GM21447 (cell line): ENCODE data around the gene PHLDB2.

Source experiments
- ATAC-seq: cut with Tn5 transposase; IDR thresholded peaks from one replicate; pipeline ENCODE4 v1.9.1; 2021; ENCODE audit not compliant: unreplicated experiment

Gene PHLDB2

DNA sequence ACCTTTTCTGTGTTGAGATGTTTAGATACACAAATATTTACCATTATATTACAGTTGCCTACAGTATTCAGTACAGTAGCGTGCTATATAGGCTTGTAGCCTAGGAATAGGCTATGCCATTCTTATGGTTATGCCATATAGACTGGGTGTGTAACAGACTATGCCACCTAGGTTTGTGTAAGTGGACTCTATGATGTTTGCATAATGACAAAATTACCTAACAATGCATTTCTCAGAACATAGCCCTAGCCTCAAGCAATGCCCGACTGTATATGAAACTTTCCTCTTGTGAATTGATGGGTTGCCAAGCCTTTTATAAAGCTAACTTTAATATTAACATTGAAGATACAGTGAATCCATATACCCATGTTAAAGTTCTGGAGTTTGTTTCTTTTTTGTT, 10.3 kb upstream of the PHLDB2 start:
- no peak for ATAC-seq

DNA sequence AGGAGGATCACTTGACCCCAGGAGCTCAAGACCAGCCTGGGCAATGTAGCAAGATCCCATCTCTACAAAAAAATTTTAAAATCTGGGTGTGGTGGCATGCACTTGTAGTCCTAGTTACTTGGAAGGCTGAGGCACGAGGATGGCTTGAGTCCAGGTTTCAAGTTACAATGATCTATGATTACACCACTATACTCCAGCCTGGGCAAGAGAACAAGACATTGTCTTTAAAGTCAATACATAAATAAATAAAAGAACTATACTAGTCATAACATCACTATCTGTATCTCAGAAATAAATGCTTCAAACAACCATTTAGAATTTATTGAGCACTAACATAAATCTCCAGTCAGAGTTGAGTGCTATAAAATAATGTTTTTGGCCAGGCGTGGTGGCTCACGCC, 8.5 kb upstream of the PHLDB2 start:
- no peak for ATAC-seq

DNA sequence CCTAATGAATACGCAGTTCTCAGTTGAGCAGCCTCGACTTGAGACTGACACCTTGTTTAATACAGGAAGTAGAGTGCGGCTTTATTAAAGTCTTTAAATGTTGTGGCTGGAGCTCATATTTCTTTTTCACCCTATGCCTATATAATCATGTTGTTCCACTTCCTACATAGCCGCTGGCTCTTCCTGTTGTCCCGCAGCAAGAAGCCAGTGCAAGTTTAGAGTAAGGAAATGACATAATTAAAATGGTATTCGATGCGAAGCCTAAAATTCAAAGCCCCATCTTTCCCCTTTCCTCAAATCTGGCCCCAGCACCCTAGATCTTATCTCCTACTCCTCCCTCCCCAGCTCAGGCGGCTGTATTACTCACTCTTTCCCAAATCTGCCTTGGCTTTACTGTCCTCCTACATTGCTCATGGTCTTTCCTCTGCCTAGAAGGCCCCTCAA, 7.5 kb upstream of the PHLDB2 start:
- no peak for ATAC-seq

DNA sequence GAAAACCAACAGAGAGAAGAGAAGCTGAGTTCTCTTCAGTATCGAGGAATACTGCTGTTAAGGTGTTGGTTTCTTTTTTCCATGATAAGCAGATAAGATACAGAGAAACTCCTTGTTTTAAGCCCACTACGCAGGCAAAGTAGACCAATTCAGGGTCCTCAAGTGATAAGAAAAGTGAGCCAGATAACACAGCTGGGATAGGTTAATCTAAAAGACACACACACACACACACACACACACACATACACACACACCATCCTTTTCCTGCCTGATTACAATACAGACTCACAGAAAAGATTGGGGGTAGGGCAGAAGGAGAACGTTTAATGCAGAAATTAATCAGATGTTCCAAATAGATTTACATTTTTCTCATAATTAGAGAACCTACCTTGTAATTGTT, 6.5 kb upstream of the PHLDB2 start:
- ATAC-seq: no peak

DNA sequence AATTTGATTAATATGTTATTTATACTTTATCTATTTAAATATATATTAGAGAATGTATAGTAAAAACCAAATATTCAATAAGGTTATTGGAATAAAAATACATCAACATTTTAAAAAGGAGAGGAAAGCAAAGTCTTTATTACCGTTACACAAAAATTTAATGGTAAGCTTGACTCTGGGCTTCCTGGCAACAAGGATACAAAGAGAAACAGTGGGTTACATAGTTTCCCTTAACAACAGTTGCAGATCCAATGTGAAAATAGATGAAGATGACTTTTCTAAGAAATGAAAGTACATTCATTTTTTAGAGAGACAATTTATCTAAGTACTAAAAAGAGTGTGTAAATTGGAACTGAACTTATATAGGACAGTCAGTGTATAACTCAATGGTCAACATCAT, 6.0 kb upstream of the PHLDB2 start:
- ATAC-seq: no peak

DNA sequence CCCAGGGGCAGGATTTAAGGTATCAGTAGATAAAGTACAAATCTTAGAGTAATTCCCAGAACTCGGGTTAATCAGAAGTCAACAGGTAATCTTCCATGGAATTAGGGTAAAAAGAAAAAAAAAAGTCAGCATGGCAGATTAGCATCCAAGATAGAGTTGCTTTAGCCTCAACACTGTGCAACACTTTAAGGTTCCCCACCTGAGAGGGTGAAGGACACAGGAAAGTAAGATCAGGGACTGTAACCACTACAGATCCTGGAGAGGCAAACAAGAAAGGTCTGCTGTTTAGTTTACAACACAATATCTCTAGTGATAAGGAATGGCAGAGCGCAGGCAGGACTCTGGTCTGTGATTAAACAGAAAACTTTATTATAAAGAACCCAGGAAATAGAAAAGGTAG, 4.1 kb upstream of the PHLDB2 start:
- ATAC-seq: no peak

DNA sequence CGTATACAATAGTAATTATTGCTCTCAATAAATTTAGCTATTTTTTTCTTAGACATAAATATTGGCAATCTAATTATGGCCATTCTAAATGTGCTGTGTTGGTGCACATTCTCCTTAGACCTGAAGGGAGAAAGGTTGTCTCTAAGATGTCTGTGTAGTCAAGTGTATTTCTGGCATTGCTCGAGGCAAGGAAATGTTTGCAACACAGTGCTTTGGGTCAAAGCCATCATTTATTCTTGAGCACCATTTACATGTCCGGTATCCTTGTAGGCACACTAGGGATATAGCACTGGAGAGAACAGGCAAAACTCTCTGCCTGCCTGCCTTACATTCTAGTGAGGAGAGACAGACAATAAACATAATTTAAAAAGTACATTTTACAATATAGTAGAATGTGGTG, 2.6 kb upstream of the PHLDB2 start:
- ATAC-seq: no peak

DNA sequence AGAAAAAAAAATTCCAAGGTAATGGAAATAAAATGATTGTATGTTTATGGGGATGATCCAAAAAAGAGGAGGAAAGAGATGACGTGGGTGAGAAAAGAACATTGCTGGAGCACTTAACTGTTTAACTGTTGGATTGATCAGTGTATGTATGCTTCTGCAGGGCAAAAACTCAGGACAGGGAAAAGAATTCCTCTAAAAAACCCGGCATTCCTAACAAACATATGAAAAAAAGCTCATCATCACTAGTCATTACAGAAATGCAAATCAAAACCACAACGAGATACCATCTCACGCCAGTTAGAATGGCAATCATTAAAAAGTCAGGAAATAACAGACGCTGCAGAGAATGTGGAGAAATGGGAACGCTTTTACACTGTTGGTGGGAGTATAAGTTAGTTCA, 1.6 kb upstream of the PHLDB2 start:
- ATAC-seq: no peak

DNA sequence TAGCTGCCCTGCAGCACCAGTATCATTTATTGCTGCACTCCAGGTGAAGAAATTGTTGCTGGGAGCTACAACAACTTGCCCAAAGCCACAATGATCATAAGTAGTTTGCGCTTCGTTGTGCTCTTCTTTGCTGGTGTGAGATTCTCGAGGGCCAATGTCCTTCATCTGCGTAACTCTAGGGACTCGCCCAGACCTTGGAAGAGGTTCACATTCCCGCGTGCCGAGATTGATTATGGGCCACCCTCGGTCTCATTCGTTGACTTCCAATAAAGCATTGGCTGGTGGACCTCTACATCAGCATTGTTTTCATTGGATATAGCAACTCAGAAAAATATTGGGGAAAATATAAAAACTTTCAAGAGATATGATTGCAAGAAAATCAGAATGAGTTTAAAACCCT, 423 bp upstream of the PHLDB2 start:
- no peak for ATAC-seq

DNA sequence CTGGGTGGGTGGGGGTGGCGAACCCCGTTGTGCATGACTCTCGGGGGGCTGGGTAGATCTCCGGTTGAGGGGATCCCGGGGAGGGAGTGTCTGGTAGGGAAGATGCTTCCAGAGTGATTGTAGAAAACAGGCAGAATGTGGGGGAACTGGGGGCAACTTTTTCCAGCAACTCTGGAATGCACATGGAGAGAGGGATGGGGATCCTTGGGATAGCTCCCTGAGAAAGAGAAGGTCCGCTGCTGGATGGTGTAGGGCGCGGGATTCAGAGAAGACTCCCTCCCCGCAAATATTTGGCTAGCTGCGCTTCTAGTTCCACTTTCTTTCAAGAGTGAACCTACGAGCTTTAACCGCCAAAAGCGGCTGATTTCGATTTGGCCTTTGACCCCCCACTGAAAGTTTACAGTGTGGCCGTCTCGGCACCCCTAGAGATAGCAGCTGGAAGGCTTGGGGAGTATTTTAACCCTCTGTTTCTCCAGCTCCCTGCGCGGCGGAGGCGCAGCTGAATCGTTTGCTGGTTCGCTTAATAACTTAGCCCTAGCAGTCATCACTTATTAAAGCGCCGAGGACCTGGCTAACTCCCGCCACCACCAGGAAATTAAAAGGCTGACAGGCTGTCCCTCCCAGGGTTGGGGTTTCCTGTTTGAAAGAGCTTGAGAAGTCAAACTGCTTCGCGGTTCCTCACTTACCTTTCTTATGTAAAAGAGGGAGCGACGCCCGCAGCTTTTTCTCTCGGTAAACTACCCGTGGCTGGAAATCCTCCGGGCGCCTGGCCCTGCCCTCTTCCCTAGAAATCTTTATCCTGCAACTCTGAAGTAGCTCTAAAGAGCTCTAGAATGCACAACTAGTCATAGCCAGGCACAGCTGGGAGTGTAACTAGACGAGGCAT, 1.2 kb downstream of the PHLDB2 start:
- ATAC-seq: peak; percentile 95

DNA sequence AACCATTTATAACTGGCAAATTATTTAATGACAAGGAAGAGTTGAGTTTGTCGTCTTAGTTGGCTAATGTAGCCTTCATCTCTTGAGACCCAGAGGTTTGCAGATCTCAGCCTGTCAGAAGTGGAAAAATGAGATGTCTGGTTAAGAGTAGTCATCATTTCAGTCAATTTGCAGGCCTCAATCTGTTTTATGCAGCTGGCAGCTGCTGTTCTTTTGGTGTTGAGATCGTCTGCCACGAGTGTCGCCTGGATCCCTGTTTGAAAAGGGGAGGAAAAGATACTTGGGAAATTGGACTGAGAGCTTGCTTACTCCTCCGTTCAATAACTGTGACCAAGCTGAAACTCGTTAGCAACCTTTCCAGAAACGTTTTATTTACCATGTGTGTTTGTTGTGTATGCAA, 2.3 kb downstream of the PHLDB2 start:
- no peak for ATAC-seq

DNA sequence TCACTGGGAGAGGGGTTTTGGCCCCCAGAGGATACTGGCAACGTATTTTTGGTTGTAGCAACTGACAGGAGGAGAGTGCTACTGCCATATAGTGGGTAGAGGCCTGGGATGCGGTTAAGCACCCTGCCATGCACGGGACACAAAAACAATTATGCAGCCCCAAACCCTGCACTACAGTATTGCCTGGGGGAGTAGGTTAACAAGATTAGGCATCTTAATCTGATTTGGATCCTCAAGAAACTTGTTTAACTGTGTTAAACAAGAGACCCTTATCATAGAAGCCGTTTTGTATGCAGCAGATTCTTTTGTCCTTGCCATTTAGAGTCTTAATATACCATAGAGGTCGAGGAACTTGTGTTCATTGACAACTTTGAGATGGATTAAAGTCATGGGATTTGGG, 3.4 kb downstream of the PHLDB2 start:
- no peak for ATAC-seq

DNA sequence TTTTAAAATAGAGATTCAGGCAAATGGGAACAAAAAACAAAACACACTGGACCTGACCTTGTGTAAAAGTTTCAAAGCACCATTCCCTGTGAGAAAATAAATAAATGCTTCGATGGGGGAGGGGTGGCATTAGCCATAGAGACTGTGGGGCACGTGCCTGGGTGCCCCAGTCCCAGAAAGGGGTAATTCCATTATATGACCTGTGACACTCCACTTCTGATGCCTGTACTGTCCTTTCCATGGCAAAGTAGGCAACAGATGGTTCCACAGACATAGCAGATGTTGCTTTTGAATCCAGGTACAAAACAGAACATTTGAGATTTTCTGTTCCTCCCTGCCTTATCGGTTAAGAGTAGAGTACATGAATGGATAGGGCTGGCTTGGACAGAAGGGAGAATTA, 3.9 kb downstream of the PHLDB2 start:
- no peak for ATAC-seq

DNA sequence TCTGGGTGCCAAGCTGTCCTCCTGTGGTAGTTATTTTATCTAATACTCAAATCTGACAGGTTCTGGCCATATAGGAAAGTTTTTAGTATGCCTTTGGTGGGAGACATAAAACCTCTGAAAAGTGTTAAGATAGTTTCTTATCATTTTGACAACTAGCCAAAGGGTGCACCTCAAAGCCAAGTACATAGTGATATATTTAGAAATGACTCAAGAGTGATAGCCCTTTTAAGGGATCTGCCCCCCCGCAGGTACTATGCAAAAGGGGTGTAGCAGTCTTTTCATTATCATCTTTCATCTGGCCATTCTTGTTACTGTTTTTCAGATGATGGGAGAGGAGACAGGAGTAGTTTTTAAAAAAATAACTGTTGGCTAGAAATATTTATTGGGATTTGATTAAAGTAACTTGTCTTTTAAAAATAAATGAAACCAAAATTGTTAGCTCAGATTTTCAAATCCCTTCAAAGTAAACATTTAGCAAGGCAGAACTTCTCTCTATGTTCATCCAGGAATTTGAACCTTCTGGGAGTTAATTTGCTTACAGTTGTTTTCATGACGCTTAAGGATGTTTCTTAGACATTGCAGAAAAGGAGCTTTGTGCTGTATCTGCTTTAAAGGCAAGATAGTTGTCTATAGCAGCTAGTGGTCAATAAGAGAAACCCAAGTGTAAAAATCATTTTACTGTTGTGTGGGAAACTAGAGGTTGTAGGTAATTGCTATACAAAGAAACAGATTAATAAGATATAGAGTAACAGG, 5.1 kb downstream of the PHLDB2 start:
- no peak for ATAC-seq

DNA sequence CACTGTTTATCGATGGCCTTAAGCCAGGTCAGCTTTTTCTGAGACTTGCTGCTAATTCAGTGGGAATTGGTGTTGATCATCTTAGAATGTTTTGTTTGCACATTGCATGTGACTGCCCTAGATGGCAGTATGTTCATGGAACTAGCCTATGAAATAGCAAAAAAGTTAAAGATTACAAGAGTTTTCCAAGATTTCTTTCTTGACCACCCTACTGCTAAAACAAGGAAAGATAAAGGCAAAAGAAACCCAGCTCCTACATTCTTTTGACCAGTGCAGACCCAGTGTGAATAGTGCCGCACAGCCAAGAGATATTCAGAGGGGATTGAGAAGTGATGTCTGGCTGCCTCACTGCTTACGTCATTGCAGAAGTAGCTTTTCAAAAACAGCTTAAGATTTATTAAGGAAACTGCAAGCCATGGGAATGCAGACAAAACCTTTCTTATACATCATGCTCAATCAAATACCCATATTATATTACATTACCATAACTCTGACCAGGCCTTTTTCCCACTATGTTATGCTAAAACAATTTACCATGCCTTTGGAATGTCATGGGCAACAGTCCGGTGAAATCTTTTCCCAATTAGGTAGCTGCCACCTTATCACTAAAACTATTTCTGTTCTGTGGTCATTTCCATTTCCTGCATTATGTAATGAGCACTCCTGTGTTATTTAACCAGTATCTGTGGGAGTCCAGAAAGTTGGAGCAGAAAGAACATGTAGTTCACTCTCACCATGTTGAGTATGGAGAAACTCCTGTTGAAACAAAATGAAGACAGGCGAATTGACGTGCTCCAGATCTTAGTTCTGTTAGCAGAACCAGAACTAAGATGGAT, 6.0 kb downstream of the PHLDB2 start:
- no peak for ATAC-seq

DNA sequence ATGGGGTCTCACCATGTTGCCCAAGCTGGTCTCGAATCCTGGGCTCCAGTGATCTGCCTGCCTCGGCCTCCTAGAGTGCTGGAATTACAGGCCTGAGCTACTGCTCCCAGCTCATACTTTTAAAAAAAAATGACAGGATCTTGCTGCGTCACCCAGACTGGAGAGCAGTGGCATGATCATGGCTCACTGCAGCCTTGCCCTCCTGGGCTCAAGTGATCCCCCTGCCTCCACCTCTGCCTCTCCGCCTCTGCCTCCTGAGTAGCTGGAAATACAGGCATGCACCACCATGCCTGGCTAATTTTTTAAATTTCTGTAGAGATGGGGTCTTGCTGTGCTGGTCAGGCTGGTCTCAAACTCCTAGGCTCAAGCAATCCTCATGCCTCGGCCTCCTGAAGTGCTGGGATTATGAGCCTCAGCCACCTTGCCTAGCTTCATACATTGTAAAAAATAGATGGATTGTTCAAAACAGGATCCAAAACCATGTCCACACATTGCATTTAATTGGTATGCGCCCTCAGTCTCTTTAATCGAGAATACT, 8.9 kb downstream of the PHLDB2 start:
- no peak for ATAC-seq

DNA sequence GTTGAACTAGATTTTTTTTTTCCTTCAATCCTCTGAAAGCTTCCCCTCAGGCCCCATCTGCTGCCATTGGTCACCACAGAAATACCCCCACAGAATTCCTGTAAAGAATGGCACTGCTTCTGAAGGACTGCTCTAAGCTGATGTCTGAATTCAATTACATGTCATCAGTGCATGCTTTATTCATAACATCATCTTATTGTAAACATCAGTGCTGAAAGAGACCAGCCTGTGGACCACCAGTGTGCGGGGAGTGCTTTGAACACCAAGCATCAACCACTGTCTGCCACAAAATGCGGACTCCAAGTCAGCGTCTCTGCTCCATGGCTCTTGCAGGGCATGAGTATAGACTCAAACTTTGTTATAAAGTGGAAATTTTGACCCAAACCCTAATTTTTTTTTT, 11.6 kb downstream of the PHLDB2 start:
- no peak for ATAC-seq

DNA sequence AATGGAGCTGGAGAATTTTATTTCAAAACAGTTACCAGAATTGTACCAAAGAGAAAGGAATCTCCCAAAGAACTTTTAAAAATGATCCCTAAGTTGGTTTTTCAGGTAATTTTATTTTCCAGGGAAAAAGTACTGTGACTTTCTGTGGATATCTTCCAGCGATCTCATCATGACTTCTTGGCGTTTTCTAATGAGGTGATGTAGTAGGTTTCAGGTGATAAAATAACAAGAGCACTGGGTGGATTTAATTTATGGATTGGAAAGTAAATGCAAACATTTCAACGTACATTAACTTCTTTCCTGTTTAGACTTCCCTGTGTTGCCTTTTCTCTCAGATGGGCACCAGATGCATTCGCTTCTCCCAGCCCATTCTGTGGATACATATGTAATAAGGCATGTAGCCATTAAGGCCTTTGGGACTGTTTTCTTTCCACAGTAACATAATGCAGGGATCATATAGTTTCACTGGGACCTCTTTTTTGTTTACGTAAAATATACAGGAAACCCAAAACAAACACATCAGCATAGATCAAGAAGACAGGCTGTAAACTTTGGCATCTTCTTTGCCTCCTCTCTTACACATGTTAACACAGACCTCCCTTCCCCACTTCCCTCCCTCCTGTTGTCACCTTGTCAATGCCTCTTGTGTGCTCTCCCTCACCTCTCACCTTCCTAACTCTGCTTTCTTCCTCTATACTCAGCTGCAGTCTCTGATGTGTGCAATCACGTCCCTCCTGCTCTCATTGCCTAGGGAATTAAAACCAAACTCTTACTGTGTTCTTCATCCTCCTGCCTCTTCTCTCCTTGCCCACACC, 13.0 kb downstream of the PHLDB2 start:
- ATAC-seq: no peak

DNA sequence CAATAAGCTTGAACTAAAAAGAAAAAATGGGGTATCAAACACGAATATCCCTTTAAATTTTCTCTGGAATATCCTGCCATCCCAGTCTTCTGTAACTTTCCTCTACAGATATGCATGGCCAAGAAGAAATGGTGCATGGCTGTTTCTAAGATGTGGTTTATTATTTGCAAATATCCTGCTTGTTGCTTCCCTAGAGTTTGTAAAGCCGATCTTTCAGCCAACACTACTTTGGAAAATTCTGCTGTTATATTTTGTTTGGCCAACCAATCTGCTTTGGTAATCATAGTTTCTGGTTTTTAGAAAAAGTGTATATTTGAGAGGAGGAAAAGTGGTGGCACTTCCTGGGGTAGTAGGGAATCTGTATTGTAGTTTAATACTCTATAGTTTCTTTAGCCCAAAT, 13.9 kb downstream of the PHLDB2 start:
- ATAC-seq: no peak

DNA sequence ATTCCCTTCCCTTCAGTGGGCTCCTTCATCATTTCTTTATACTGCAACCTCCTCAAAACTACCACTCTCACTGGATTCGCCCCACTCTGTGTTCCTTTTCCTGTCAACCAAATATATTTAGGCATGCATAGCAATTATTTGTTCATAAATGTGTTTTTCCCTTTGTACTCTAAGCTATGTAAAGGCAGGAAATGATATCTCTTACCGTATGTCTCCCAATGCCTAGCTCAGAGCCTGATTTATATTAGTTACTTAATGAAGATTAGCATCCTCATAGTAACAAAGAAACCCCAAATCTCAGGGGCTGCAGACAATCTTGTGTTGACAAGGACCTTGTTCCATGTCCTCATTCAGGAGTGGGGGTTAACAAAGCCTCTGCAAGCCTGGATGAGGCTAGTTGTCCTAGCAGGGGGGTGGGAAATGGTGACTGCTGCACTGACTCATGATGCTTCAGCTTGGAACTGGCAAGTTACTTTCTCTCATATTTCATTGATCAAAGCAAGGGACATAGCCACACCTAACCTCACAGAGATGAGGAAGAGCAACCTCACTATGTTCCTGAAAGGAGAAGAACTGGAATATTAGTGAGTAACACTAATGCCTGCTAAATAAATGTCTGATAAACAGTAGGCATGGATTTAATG, 15.2 kb downstream of the PHLDB2 start:
- no peak for ATAC-seq
